ENCODE measurements around the gene GSTK1.

- no peak for TF ChIP-seq POLR2A (IDR thresholded peaks at IDR 0.05; ENCODE audit: low read depth, low read length)
- TF ChIP-seq TAF1 (IDR thresholded peaks at IDR 0.05; ENCODE audit: borderline replicate concordance, low read depth, low read length) = no peak
- TF ChIP-seq POLR2AphosphoS5 (IDR thresholded peaks at IDR 0.05; ENCODE audit: low read depth, low read length) = no peak
Observed at GRCh38 chr7:143230602-143231457, 32.4 kb upstream of the GSTK1 start.

Data from GM12892 (cell line).